ENCODE results near the gene MROH7. TPM values are rescaled to one million over a fixed set of nuclear protein-coding genes. Genes with fewer than 3 reads are reported as not detected.

The MROH7 gene
- total and polyA plus RNA-seq, 2 of the 13 experiments (the other 11 are each of a cell fraction or from before 2014, with no cell fraction given), result 0.09 TPM

- TF ChIP-seq DZIP1 (CRISPR knock-in tag; IDR thresholded peaks at IDR 0.05), result no peak
These were observed 11.4 kb downstream of the MROH7 start (continued) for GRCh38 chr1:54653036-54653435.

GRCh38 chr1:54658164-54658913, 16.8 kb downstream of the MROH7 start:
- no peak for FAIRE-seq
- POLR2A ChIA-PET, result no interaction called here
- TF ChIP-seq E2F1 (CRISPR knock-in tag; IDR thresholded peaks at IDR 0.05), result no peak
- no peak for TF ChIP-seq MATR3 (CRISPR knock-in tag; IDR thresholded peaks at IDR 0.05)
- TF ChIP-seq NFRKB (IDR thresholded peaks at IDR 0.05), result no peak
- no peak for TF ChIP-seq TRIM22 (IDR thresholded peaks at IDR 0.05)
- no peak for TF ChIP-seq MBD4 (IDR thresholded peaks at IDR 0.05; ENCODE audit: borderline replicate concordance, low read length)
- TF ChIP-seq CHD4 (IDR thresholded peaks at IDR 0.05; ENCODE audit: borderline replicate concordance, low read length), result 0 out of 2 replicates have a peak, but pooled peaks have one; percentile 35
- TF ChIP-seq ZBTB37 (CRISPR knock-in tag; IDR thresholded peaks at IDR 0.05), result no peak
- no peak for TF ChIP-seq JARID2 (CRISPR knock-in tag; IDR thresholded peaks at IDR 0.05; ENCODE audit: insufficient replicate concordance)

More at GRCh38 chr1:54658164-54658913, 16.8 kb downstream of the MROH7 start:
- WGBS (ENCODE audit: low lambda C conversion rate), result 50% methylated on average over 2 of the region's 2 CpGs
- peaks cover 5% of the 10 kb centered on the region; the same call in 1 of the 2 replicates for H3K4me1 ChIP-seq (ENCODE audit: insufficient read depth, low read length)
- H3K27ac ChIP-seq (ENCODE audit: extremely low read length, insufficient read depth, low read length), result no peak overlapping the region
- H3K9ac ChIP-seq (ENCODE audit: insufficient read depth, low read depth, low read length), result no peak overlapping the region
- BruUV-seq (replicated peaks), result no TSS peak
- ATAC-seq, result no peak
- in situ Hi-C loops (cut with HindIII; ENCODE audit: extremely low pct_ligation_motif_present, low pct_unique_long_range_greater_than_20kb), result no loop called here
- H3K36me3 ChIP-seq (replicated peaks in 1 of 2; ENCODE audit: control insufficient read depth in 1 of 2, insufficient read depth in 2 of 2, low read length in 2 of 2), result no peaks in the 10 kb centered on the region
- intact Hi-C loops (cut with micrococcal nuclease; ENCODE audit: unreplicated experiment), result no loop called here
- H4K20me1 ChIP-seq (ENCODE audit: insufficient read depth, low read length), result no peaks in the 10 kb centered on the region
- H3K27me3 ChIP-seq (ENCODE audit: control insufficient read depth in 1 of 2, insufficient read depth in 2 of 2, low read length in 2 of 2), result no peaks in the 10 kb centered on the region
- H2AFZ ChIP-seq (ENCODE audit: low read length), result no peak overlapping the region
- no peaks in the 10 kb centered on the region for H3K79me2 ChIP-seq (ENCODE audit: insufficient read depth, low read length)
- CTCF ChIA-PET (ENCODE audit: low intra/inter-chr PET ratio, low total read pairs), result no interaction called here
- H3K4me2 ChIP-seq (ENCODE audit: low read depth, low read length), result no peak overlapping the region
- no peak for DNase-seq (ENCODE audit: low spot score)
- H3K4me3 ChIP-seq (replicated peaks in 1 of 3; ENCODE audit: insufficient read depth in 1 of 3, low read depth in 2 of 3, low read length in 3 of 3), result no peak overlapping the region
- no peaks in the 10 kb centered on the region for H3K9me3 ChIP-seq (ENCODE audit: low read length)

All from HepG2 (cell line).